ENCODE measurements around the gene PPM1N. TPM values are rescaled to one million over a fixed set of nuclear protein-coding genes. Genes with fewer than 3 reads are reported as not detected.

Gene PPM1N
- polyA plus RNA-seq, 3 donors = 1.3 to 4.3 (median 2.7) TPM

GRCh38 chr19:45450012-45450333 lies 48.3 kb upstream of the PPM1N start:
- TF ChIP-seq, protein P1, sequence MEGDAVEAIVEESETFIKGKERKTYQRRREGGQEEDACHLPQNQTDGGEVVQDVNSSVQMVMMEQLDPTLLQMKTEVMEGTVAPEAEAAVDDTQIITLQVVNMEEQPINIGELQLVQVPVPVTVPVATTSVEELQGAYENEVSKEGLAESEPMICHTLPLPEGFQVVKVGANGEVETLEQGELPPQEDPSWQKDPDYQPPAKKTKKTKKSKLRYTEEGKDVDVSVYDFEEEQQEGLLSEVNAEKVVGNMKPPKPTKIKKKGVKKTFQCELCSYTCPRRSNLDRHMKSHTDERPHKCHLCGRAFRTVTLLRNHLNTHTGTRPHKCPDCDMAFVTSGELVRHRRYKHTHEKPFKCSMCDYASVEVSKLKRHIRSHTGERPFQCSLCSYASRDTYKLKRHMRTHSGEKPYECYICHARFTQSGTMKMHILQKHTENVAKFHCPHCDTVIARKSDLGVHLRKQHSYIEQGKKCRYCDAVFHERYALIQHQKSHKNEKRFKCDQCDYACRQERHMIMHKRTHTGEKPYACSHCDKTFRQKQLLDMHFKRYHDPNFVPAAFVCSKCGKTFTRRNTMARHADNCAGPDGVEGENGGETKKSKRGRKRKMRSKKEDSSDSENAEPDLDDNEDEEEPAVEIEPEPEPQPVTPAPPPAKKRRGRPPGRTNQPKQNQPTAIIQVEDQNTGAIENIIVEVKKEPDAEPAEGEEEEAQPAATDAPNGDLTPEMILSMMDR (IDR thresholded peaks at IDR 0.05) = no peak
- Mint-ChIP-seq H3K27me3 (ENCODE audit: low read depth in 3 of 3) (peaks cover 14 to 26% (median 24%) of the 10 kb centered on the region in 3 donors), H3K27ac (peak overlapping the region; percentile 98 to 100 (median 99)), H3K36me3 (peaks cover 2 to 4% of the 10 kb centered on the region in 2 donors), H3K9me3 (peaks cover 0 to 6% (median 0%) of the 10 kb centered on the region in 7 donors), H3K4me1 (peaks cover 54% of the 10 kb centered on the region), H3K4me3 (peak overlapping the region; percentile 94 to 95)
- Histone ChIP-seq H3K9me3 (replicated peaks in 1 of 2; ENCODE audit: control insufficient read depth in 1 of 2, insufficient read depth in 1 of 2, low read length in 2 of 2) (no peaks in the 10 kb centered on the region), H3K27ac (ENCODE audit: low read depth in 1 of 2, low read length in 2 of 2) (peak overlapping the region; percentile 73 to 93), H3K36me3 (replicated peaks in 1 of 2; ENCODE audit: control insufficient read depth in 1 of 2, insufficient read depth in 2 of 2, low read length in 2 of 2) (no peaks in the 10 kb centered on the region), H3K79me2 (ENCODE audit: insufficient read depth, low read length) (no peaks in the 10 kb centered on the region), H3K4me3 (replicated peaks in 1 of 3; ENCODE audit: low read depth in 2 of 3, low read length in 3 of 3) (peak overlapping the region; percentile 36 to 72 (median 54)), H3K27me3 (ENCODE audit: control insufficient read depth in 2 of 2, insufficient read depth in 2 of 2, low read length in 2 of 2) (peaks cover 0 to 13% of the 10 kb centered on the region in 2 donors), H3K9ac (ENCODE audit: insufficient read depth, low read length, poor library complexity, severe bottlenecking) (peak overlapping the region; percentile 78), H3K4me1 (ENCODE audit: control insufficient read depth in 1 of 2, insufficient read depth in 2 of 2, low read length in 2 of 2) (peaks cover 38 to 49% of the 10 kb centered on the region in 2 donors), H4K20me1 (ENCODE audit: insufficient read depth, low read length) (no peaks in the 10 kb centered on the region), H2AFZ (ENCODE audit: insufficient read depth, low read depth, low read length, poor library complexity, severe bottlenecking) (no peak overlapping the region), H3K4me2 (replicated peaks; ENCODE audit: extremely low read depth, low read length, poor library complexity, severe bottlenecking) (peak overlapping the region; percentile 73)
- intact Hi-C loops (cut with micrococcal nuclease) = loop anchor here in 1 of 2 donors (2.0 kb wide), 1 partner anchor 17 kb away; the partner anchor contains the start of gene FOSB
- DNase-seq = peak in 2 of 3 donors; percentile 62 to 72
- 3% methylated on average over 3 of the region's 5 CpGs for WGBS (ENCODE audit: insufficient coverage)

DNA sequence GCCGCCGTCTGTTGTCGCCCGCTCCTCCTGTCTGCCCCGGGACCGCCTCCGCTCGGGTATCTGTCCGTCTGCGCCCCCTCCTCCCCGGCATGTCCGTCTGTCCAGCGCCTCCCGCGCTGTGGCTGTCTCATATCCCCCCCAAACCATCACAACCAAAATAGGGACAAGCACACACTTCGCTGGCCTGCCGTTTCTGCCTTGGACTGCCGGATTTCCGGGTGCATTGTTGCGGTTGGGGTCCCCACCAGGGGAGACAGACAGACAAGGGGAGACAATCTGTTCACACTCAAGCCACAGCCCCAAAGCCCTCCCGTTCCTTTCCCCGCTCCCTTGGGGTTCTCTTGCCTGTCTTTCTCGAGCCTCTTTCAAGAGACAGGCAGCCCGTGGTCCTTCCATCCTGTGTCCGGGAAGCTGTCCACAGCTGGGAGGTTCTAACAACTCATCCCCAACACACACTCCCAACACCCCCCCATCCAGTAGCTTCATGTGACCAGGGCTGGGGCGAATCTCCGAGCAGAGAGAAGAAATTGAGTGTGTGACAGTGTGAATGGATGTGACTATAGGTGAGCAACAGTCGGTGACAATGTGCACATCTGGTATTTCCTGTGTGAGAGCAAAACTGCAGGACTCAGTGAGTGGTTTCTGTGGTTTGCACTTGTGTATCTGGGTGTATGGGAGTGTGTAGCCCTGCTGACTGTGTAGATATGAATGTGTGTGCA lies 47.0 kb upstream of the PPM1N start:
- H3K27ac ChIP-seq (ENCODE audit: low read depth in 1 of 2, low read length in 2 of 2) = peak overlapping the region; percentile 44 to 93
- no peaks in the 10 kb centered on the region for H3K79me2 ChIP-seq (ENCODE audit: insufficient read depth, low read length)
- H4K20me1 ChIP-seq (ENCODE audit: insufficient read depth, low read length) = no peaks in the 10 kb centered on the region
- H3K4me3 ChIP-seq (replicated peaks in 1 of 3; ENCODE audit: low read depth in 2 of 3, low read length in 3 of 3) = peak overlapping the region; percentile 34 to 67 (median 58)
- H3K9me3 ChIP-seq (replicated peaks in 1 of 2; ENCODE audit: control insufficient read depth in 1 of 2, insufficient read depth in 1 of 2, low read length in 2 of 2) = no peaks in the 10 kb centered on the region
- Mint-ChIP-seq H3K9me3 (peaks cover 0 to 4% (median 0%) of the 10 kb centered on the region in 7 donors), H3K4me1 (peaks cover 60% of the 10 kb centered on the region), H3K36me3 (peaks cover 0 to 4% of the 10 kb centered on the region in 2 donors), H3K27ac (peak overlapping the region; percentile 88 to 99 (median 97)), H3K4me3 (peak overlapping the region; percentile 89 to 94), H3K27me3 (ENCODE audit: low read depth in 3 of 3) (peaks cover 14 to 28% (median 19%) of the 10 kb centered on the region in 3 donors)
- H3K4me1 ChIP-seq (ENCODE audit: control insufficient read depth in 1 of 2, insufficient read depth in 2 of 2, low read length in 2 of 2) = peaks cover 51 to 58% of the 10 kb centered on the region in 2 donors
- TF ChIP-seq, protein P1 (IDR thresholded peaks at IDR 0.05) = no peak
- DNase-seq = peak; percentile 58 to 84 (median 81)
- peaks cover 0 to 13% of the 10 kb centered on the region in 2 donors for H3K27me3 ChIP-seq (ENCODE audit: control insufficient read depth in 2 of 2, insufficient read depth in 2 of 2, low read length in 2 of 2)
- H3K9ac ChIP-seq (ENCODE audit: insufficient read depth, low read length, poor library complexity, severe bottlenecking) = peak overlapping the region; percentile 78
- peak overlapping the region; percentile 76 for H3K4me2 ChIP-seq (replicated peaks; ENCODE audit: extremely low read depth, low read length, poor library complexity, severe bottlenecking)
- WGBS (ENCODE audit: insufficient coverage) = 1% methylated on average over 25 of the region's 28 CpGs
- intact Hi-C loops (cut with micrococcal nuclease) = loop anchor here in 1 of 2 donors (2.0 kb wide), 1 partner anchor 16 kb away; the partner anchor contains the start of gene FOSB
- H3K36me3 ChIP-seq (replicated peaks in 1 of 2; ENCODE audit: control insufficient read depth in 1 of 2, insufficient read depth in 2 of 2, low read length in 2 of 2) = no peaks in the 10 kb centered on the region
- H2AFZ ChIP-seq (ENCODE audit: insufficient read depth, low read depth, low read length, poor library complexity, severe bottlenecking) = no peak overlapping the region

Data from CD14-positive monocyte (primary cell).